ENCODE measurements around the gene ZNF112. TPM values are rescaled to one million over a fixed set of nuclear protein-coding genes. Genes with fewer than 3 reads are reported as not detected.
"Not testable (repeated sequence)": the region's sequence is repeated elsewhere in the genome, so short reads cannot be mapped to it uniquely, and the experiment has no call there.

The ZNF112 gene
- 4.2 TPM for polyA plus RNA-seq (2013, experiment 1 of 2; ENCODE audit: insufficient read length)
- 3.6 TPM for polyA plus RNA-seq (2013, experiment 2 of 2; ENCODE audit: insufficient read length)

GRCh38 chr19:44356383-44357111 is at the start of gene ZNF112:
Gene ZNF112 (minus strand): TSS chr19:44356680. CDS start chr19:44340539, 16,141 bp downstream.
- DNase-seq = peak; percentile 96

- DNase-seq = peak; percentile 97
Observed at GRCh38 chr19:44401139-44402115, 44.9 kb upstream of the ZNF112 start, which contains the start of gene ZNF285. Gene ZNF285 (minus strand): TSS chr19:44401608. CDS start chr19:44397213, 4,395 bp downstream.

DNA sequence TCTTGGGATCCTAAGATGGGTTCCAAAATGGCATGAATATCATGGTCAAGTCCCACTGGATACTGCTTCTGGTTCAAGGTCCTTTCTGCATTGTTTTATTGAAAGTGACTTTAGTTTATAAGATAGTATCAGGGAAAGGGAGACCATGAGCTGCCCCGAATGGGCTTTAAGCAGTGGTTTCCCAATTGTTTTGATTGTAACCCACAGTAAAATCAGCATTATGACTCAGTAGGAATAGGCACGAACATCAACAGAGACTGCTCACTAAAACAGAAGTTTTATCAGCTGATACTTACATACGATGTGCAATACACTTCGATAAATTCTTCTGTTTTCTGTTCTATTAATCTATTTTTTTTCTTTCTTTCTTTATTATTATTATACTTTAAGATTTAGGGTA is 32.8 kb upstream of the ZNF112 start:
- DNase-seq = not testable (repeated sequence)

DNA sequence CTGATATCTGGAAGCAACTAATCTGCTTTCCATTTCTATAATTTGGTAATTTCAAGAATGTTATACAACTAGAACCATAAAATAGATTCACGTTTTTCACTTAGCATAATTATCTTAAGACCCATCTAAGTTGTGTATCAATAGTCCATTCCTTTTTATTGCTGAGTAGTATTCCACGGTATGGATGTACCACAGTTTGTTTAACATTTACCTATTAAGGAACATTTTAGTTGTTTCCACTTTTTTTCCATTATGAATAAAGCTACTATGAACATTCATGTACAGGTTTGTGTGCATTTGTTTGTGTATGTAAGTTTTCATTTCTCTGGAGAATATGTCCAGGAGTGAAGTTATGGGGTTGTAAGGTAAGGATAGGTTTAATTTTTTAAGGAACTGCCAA is 18.3 kb upstream of the ZNF112 start:
- DNase-seq = no peak

- no peak for DNase-seq
Observed at GRCh38 chr19:44371815-44372480, 15.5 kb upstream of the ZNF112 start.

DNA sequence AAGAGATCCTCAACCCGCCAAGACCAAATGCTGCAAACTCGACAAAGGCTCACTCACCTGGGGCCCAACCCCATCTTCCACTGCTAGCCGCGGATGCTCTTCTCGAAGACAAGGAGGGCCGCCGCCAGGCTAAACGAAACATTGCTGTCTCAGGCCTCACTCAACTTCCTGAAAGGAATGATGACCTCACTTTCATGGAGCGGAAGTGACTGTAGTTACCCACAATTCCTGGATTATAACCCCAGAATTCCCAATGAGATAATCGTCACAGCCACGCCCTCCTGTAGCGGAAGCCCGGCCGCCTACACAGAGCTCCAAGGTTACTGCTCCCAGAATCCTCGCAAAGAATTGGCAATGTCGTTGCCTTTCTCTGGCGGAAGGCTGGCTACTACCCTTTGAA is 10.5 kb upstream of the ZNF112 start:
- DNase-seq = peak; percentile 5

GRCh38 chr19:44346556-44346955 is 9.9 kb downstream of the ZNF112 start:
- DNase-seq = no peak

GRCh38 chr19:44345959-44346358 is 10.5 kb downstream of the ZNF112 start:
- DNase-seq = no peak

- no peak for DNase-seq
Observed at GRCh38 chr19:44344255-44344654, 12.2 kb downstream of the ZNF112 start.

- DNase-seq = no peak
Observed at GRCh38 chr19:44341794-44342193, 14.7 kb downstream of the ZNF112 start.

DNA sequence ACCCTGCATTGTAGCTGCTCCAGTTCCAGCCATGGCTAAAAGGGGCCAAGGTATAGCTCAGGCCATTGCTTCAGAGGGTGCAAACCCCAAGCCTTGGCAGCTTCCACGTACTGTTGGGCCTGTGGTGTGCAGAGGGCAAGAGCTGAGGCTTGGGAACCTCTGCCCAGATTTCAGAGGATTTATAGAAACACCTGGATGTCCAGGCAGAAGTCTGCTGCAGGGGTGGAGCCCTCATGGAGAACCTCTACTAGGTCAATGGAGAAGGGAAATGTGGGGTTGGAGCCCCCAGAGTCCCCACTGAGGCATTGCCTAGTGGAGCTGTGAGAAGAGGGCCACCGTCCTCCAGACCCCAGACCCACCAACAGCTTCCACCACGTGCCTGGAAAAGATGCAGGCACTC is 21.8 kb downstream of the ZNF112 start:
- DNase-seq = not testable (repeated sequence)

- DNase-seq = no peak
Observed at GRCh38 chr19:44332145-44332544, 24.3 kb downstream of the ZNF112 start.

DNA sequence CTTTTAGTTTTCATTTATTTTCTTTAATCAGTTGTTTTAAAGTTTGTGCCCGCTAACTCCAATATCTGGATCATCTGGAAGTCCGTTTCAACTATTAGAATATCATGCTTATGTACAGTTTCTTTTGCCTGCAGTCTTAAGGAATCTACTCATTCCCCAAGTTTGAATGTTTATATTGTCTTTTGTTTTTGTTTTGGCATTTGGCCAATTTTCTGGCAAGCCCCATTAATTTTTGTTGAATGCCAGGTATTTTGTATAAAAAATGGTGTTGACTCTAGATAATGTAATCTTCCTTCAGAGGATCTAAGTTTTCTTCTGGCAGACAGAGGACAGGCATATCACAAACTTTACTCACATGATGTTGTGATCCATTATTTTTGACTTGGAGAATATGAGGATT is 40.6 kb downstream of the ZNF112 start:
- DNase-seq = no peak

DNA sequence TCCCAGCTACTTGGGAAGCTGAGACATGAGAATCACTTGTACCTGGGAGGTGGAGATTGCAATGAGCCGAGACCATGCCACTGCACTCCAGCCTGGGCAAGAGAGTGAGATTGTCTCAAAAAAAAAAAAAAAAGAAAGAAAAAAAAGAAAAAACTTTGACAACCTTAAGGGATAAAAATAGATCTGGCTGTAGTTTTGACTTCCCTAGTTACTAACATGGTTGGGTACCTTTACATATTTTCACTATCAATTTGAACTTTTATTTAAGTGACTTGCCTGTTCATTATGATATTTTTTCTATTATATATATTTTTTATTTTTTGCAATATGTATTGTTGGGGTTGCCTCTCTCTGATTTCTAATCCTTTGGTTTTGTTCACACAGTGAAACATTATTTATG is 43.2 kb downstream of the ZNF112 start:
- no peak for DNase-seq

GRCh38 chr19:44308011-44308410 is 48.5 kb downstream of the ZNF112 start:
- no peak for DNase-seq

DNA sequence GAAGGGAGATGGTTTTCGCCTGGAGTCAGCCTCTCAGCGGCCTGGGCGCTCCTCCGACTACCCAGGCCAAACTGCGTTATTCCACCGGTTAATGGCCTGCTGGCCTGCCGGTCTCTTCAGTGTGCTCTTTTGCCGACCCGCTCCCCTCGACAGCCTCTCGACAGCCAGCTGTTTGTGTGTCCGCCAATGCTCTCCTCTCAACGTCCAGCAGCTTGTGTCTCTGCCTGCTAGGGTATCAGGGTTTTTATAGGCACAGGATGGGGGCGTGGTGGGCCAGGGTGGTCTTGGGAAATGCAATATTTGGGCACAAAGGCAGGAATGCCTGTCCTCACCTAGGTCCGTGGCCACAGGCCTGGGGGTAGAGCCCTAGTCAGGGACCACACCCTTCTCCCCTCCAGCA is 50.2 kb downstream of the ZNF112 start:
- no peak for DNase-seq

DNA sequence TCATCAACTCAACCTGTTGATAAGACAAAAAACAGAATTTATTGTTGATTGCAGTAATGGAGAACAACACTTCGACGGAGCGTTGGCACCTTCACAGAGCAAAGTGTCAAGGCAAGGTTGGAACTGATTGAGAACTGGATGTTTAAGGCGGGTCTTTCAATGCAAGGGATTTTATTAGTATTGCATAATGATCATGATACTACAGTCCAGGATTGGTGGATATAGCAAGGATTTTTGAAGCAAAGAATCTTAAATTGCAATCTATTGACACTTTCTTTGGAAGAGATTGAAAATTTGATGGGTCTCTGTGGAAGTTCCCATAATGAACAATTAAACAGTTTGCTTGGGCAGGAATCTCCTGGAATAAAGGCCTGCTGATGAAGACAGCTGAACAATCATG is 51.0 kb downstream of the ZNF112 start:
- no peak for DNase-seq

DNA sequence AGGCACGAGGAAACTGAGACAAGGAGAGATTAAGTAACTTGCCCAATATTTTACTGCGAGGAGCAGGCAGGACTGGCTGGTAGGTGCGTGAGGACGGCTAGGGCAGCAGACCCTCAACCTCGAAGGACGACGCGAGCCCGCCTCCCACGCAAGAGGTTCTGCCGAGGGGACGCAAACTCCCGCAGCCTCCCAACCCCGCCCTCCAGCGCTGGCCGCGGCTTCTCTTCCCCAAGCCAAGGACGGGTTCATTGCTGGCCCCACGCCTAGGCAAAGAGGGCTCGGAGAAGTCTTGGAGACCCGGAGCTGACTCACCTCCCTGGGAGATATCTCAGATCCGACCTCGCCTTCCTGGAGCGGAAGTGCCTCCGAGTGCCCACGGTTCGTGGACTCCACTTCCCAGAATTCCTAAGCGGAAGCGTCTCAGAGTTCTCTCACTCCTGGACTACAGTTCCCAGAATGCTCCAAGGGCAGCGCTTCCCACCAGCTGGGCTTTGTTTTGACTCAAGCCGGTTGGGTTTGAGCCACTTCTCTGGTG is 51.8 kb downstream of the ZNF112 start, which contains the start of gene ZNF235:
ZNF235 (minus strand) TSS at position 367 of the 535 bp plus-strand sequence. CDS start 1,621 bp downstream, outside the sequence.
- DNase-seq = peak; percentile 98

DNA sequence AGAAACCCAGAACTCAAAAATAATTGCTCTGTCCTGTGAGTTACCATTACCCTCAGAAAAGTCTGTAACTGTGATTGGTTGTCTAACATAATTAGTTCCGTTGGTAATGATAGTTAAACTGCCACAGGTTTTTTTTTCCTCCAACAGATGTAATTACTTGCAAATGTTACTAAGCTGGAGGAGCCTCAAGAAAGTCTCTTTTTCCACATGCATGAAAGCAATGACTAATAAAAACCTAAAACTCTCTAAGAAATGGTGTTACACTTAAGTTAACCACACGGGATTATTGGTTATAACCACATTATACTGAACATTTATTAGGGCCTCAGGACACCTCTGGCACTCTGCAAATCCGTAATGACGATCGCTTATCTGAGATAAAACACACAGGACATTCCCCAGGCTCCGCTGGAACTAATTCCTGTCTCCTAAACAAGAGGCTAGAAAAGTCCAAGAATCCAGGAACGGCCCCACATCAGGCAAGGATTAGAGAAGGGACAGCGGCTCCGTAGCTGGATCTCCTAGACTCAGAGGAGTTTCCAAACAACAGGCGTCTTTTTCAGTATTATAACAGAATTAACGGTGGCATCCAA is 52.4 kb downstream of the ZNF112 start:
- peak; percentile 22 for DNase-seq

DNA sequence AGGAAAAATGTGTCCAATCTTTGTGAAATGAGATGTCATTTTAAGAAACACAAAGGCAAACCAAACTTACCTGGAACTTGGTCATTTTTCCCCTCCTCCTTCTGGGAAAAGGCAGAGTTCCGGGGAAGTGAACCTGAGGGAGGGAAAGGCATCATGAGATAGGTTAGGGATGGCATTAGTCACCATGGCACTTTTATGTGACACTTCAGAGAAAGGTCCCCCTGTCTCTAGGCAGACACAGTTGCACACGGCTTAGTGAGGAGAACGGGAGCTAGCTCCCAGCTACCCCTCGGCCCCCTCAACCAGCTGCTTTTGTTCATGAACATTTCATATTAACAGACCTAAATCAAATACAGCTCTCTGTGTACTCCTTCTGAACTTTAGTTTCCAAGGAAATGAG is 53.2 kb downstream of the ZNF112 start:
- DNase-seq = no peak

DNA sequence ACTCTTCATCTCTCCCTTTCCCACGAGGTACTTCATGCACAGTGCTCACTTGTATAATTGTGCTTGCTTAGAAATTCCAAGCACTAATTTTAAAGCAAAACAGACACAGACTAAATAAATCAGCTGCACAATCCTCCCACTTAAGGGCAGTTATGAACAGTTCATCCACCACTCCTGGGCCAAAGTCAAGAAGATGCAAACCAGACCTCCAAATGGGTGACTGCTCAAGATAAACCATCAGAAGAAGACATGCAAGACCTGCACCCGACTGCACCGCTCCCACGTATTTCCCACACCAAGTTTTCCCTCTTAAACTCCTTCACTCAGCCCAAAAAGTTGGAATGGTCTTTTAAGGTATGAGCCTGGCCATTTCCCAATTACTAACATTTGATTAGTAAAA is 71.5 kb downstream of the ZNF112 start:
- DNase-seq = no peak

DNA sequence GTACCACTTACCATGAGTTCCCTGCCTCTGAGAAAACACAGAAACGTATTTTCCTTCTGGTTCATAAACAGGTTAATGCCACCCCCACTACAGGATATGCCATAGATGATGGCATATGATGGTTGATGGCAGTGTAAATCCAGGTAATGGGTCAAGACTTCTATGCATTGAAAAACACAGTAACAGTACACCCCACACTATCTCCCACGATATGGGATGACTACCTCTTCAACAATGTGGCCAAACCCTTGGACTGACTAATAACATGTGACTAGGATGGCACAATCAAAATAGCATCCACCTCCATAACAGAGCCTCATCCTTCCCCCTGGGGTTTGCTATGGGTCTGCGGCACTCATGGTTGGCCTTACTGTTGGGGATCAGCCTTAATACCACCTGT is 73.6 kb downstream of the ZNF112 start:
- DNase-seq = no peak

Data from fibroblast of skin of scalp (primary cell).